Smooth muscle cell (in vitro differentiated cells): ENCODE results near the gene GPR157. TPM values are rescaled to one million over a fixed set of nuclear protein-coding genes. Genes with fewer than 3 reads are reported as not detected.

Experiments
- DNase-seq: peaks from one replicate; lab custom pipeline; 2025; ENCODE audit not compliant: unreplicated experiment; lab: John Stamatoyannopoulos, UW
- H2AFZ ChIP-seq: fragments of 200-600 bp; sonication (generic); 2 replicates; pipeline ENCODE4 v1.6.0; 2016; ENCODE audit warnings: antibody characterized with exemption, low read depth, mild to moderate bottlenecking
- H3F3A ChIP-seq: fragments of 200-600 bp; sonication (generic); 2 replicates; pipeline ENCODE4 v1.6.0; 2017; ENCODE audit warnings: antibody characterized with exemption, low read depth
- H3K27ac ChIP-seq: fragments of 200-600 bp; sonication (generic); 2 replicates; pipeline ENCODE4 v1.5.1; 2016; ENCODE audit warnings: low read depth, mild to moderate bottlenecking
- H3K27me3 ChIP-seq: fragments of 200-600 bp; sonication (generic); 2 replicates; pipeline ENCODE4 v1.6.1; 2016; ENCODE audit warnings: low read depth, mild to moderate bottlenecking
- H3K36me3 ChIP-seq: fragments of 200-600 bp; sonication (generic); 2 replicates; pipeline ENCODE4 v1.5.1; 2016; ENCODE audit warnings: low read depth
- H3K4me1 ChIP-seq: fragments of 200-600 bp; sonication (generic); 2 replicates; pipeline ENCODE4 v1.5.1; 2016; ENCODE audit warnings: low read depth
- H3K4me2 ChIP-seq: fragments of 200-600 bp; sonication (generic); 2 replicates; pipeline ENCODE4 v1.6.0; 2016; ENCODE audit warnings: mild to moderate bottlenecking
- H3K4me3 ChIP-seq: fragments of 200-600 bp; sonication (generic); 2 replicates; pipeline ENCODE4 v1.5.1; 2016; ENCODE audit warnings: mild to moderate bottlenecking
- H3K79me2 ChIP-seq: fragments of 200-600 bp; sonication (generic); 2 replicates; pipeline ENCODE4 v1.6.0; 2016; ENCODE audit warnings: low read depth, mild to moderate bottlenecking
- H3K9ac ChIP-seq: fragments of 200-600 bp; sonication (generic); 2 replicates; pipeline ENCODE4 v1.6.0; 2016; ENCODE audit warnings: low read depth
- H3K9me3 ChIP-seq: fragments of 200-600 bp; sonication (generic); replicated peaks from 2 replicates; pipeline ENCODE4 v1.5.1; 2016; ENCODE audit warnings: low read depth
- H4K20me1 ChIP-seq: fragments of 200-600 bp; sonication (generic); 2 replicates; pipeline ENCODE4 v1.6.0; 2016; ENCODE audit warnings: low read depth
- CTCF ChIP-seq: fragments of 200-600 bp; sonication (generic); IDR thresholded peaks from 2 replicates; pipeline ENCODE4 v1.5.1; 2017; ENCODE audit warnings: borderline replicate concordance, mild to moderate bottlenecking, antibody characterized with exemption; ENCODE audit not compliant: insufficient read depth, poor library complexity, severe bottlenecking
- WGBS: methylation state at CpG from one replicate; pipeline ENCODE4 v1.1.7; 2016; ENCODE audit warnings: low lambda C conversion rate; 5-methylcytosine and 5-hydroxymethylcytosine counted together
- polyA plus RNA-seq: library from polyadenylated mRNA; unstranded; fragments of >200 nt; fragmentation: Nextera tagmentation; extraction: Ambion mirVana; gene quantifications from 2 replicates; pipeline ENCODE4 v1.2.1, GENCODE V29; 2016
- total RNA-seq: library from RNA; depleted of rRNA; stranded (reverse); fragments of >200 nt; gene quantifications from 2 replicates; pipeline ENCODE4 v1.2.3, GENCODE V29; 2014

The GPR157 gene
- total and polyA plus RNA-seq, 2 experiments from 2014 or later: 1.6 to 2.8 TPM

DNA sequence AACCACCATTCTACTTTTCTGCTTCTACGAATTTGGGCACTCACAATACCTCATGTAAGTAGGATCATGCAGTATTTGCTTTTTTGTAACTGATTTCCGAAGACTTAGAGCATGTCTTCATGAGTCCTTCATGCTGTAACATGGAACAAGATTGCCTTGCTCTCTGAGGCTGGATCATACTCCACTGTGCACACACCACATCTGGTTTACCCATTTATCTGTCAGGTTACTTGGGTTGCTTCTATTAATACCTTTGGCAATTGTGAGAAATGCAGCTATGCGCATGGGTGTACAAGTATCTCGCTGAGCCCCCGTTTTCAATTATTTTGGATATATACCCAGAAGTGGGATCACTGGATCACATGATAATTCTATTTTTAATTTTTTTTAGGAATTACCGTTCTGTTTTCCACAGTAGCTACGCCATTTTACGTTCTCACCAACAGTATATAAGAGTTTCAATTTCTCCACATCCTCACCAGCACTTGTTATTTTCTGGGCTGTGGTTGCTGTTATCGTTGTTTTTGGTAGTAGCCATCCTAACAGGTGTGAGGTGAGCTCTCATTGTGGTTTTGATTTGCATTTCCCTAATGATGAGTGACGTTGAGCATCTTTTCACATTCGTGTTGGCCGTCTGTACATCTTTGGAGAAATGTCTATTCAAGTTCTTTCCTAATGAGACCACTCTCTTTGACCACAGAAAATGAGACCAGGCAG is 48.8 kb downstream of the GPR157 start:
- Histone ChIP-seq H3K27ac (no peak overlapping the region), H3K27me3 (no peaks in the 10 kb centered on the region), H3K4me2 (no peak overlapping the region), H3K9me3 (no peaks in the 10 kb centered on the region), H3F3A (peaks cover 6% of the 10 kb centered on the region), H3K9ac (no peak overlapping the region), H3K4me1 (peaks cover 5% of the 10 kb centered on the region), H3K4me3 (no peak overlapping the region), H2AFZ (no peak overlapping the region), H3K79me2 (no peaks in the 10 kb centered on the region), H4K20me1 (no peaks in the 10 kb centered on the region), H3K36me3 (no peaks in the 10 kb centered on the region)
- no peak for DNase-seq
- 86% methylated on average over 12 of the region's 12 CpGs for WGBS
- TF ChIP-seq CTCF: no peak

GRCh38 chr1:9078752-9079500 is 50.0 kb downstream of the GPR157 start:
- no peaks in the 10 kb centered on the region for H3K36me3 ChIP-seq
- DNase-seq: no peak
- H3K4me3 ChIP-seq: no peak overlapping the region
- H4K20me1 ChIP-seq: no peaks in the 10 kb centered on the region
- no peaks in the 10 kb centered on the region for H3K9me3 ChIP-seq
- no peaks in the 10 kb centered on the region for H3F3A ChIP-seq
- H3K27ac ChIP-seq: no peak overlapping the region
- no peaks in the 10 kb centered on the region for H3K27me3 ChIP-seq
- no peak overlapping the region for H3K4me2 ChIP-seq
- H3K4me1 ChIP-seq: peaks cover 5% of the 10 kb centered on the region
- H3K9ac ChIP-seq: no peak overlapping the region
- H2AFZ ChIP-seq: no peak overlapping the region
- no peaks in the 10 kb centered on the region for H3K79me2 ChIP-seq
- 81% methylated on average over 19 of the region's 19 CpGs for WGBS
- no peak for TF ChIP-seq CTCF

- no peaks in the 10 kb centered on the region for H3K36me3 ChIP-seq
- no peaks in the 10 kb centered on the region for H3F3A ChIP-seq
- WGBS: 67% methylated on average over 9 of the region's 9 CpGs
- no peaks in the 10 kb centered on the region for H3K79me2 ChIP-seq
- H3K27ac ChIP-seq: no peak overlapping the region
- H3K9ac ChIP-seq: no peak overlapping the region
- no peaks in the 10 kb centered on the region for H4K20me1 ChIP-seq
- no peak overlapping the region for H3K4me2 ChIP-seq
- H3K4me1 ChIP-seq: peaks cover 5% of the 10 kb centered on the region
- H3K27me3 ChIP-seq: no peaks in the 10 kb centered on the region
- no peak for DNase-seq
- TF ChIP-seq CTCF: no peak
- no peak overlapping the region for H3K4me3 ChIP-seq
- H3K9me3 ChIP-seq: no peaks in the 10 kb centered on the region
- H2AFZ ChIP-seq: no peak overlapping the region
These were observed 50.7 kb downstream of the GPR157 start for GRCh38 chr1:9078015-9078751.
